GM18498 (cell line): Measurements from ENCODE around the gene C20orf173.

Experiments
- ATAC-seq: cut with Tn5 transposase; IDR thresholded peaks from one replicate; pipeline ENCODE4 v1.9.1; 2021; ENCODE audit warnings: mild to moderate bottlenecking, moderate library complexity; ENCODE audit not compliant: unreplicated experiment

Gene C20orf173

GRCh38 chr20:35508493-35509218, 20.8 kb downstream of the C20orf173 start:
- no peak for ATAC-seq

- ATAC-seq = no peak
These were observed 22.4 kb downstream of the C20orf173 start for GRCh38 chr20:35506872-35507638.

GRCh38 chr20:35506179-35506578, 23.3 kb downstream of the C20orf173 start:
- no peak for ATAC-seq

- no peak for ATAC-seq
These were observed 24.7 kb downstream of the C20orf173 start for GRCh38 chr20:35504751-35505150.

GRCh38 chr20:35503841-35504561, 25.5 kb downstream of the C20orf173 start:
- ATAC-seq = no peak

GRCh38 chr20:35503281-35503680, 26.2 kb downstream of the C20orf173 start:
- no peak for ATAC-seq

- no peak for ATAC-seq
These were observed 27.1 kb downstream of the C20orf173 start for GRCh38 chr20:35502352-35502751.

DNA sequence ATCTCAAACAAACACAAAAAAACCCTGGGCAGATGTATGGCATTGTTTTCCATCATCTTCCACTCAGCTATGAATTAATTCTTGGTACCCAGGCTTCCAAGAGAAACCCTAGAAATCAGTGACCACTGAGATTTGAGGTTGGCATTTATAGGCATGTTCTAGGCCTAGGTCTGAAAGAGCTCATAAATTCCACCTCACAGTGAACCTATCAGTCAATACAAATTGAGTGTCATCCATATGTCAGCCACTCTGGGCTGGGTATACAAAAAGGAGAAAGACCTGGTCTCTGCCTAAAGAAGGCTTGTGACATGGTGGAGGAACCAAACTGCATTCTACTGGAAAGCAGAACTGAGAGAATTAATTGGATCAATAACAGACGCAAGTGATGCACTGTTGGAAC, 30.2 kb downstream of the C20orf173 start:
- ATAC-seq = no peak

- ATAC-seq = no peak
These were observed 31.7 kb downstream of the C20orf173 start for GRCh38 chr20:35497780-35498189.

GRCh38 chr20:35497320-35497719, 32.1 kb downstream of the C20orf173 start:
- ATAC-seq = no peak

DNA sequence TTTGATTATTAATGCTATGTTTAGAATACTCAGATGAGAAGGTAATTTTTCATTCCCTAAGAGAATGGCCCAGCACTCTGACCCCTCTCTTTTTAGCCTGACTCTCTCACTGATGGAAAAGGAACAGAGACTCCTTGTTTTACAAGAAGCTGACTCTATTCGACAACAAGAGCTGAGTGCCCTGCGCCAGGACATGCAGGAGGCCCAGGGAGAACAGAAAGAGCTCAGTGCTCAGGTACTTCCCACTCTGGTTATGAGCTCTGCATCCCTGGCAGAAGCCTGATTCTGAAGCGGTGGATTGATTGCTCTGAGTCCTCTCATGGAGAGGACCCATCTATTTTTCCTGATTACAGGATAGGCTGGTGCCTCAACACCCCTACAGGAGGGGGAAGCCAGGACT, 33.0 kb downstream of the C20orf173 start:
- ATAC-seq = no peak

GRCh38 chr20:35492352-35492751, 37.1 kb downstream of the C20orf173 start:
- no peak for ATAC-seq

- ATAC-seq = no peak
These were observed 37.6 kb downstream of the C20orf173 start for GRCh38 chr20:35491823-35492222.

- peak; percentile 96 for ATAC-seq
These were observed 38.7 kb downstream of the C20orf173 start for GRCh38 chr20:35490736-35491181.

GRCh38 chr20:35489717-35490116, 39.7 kb downstream of the C20orf173 start:
- ATAC-seq = no peak

DNA sequence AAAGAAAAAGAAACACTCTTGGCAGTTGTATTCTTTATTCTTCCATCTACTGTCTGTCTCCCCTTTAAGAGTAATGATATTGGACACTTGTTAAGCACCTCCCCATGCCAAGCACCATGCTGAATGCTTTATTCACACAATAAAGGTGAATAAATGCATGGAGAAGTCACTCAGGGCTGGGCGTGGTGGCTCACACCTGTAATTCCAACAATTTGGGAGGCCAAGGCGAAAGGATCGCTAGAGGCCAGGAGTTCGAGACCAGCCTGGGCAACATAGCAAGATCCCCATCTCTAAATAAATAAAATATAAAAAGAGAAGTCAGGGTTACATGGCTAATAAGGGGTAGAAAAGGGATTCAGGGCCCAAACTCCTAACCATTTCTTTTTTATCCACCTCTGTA, 42.0 kb downstream of the C20orf173 start:
- ATAC-seq = no peak

DNA sequence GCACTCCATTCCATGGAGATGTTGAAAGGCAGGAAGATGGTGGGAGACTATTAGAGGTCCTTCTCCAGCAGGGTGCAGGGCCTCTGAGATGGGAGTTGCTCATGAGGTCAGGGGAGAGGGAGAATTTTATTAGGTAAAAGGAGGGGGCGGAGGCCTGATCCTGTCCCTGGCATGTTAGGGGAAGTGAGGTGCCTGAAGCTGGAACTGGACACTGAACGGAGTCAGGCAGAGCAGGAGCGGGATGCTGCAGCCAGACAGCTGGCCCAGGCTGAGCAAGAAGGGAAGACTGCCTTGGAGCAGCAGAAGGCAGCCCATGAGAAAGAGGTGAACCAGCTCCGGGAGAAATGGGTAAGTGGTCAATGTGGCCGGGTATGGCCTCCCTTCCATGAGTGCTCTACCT, 49.7 kb downstream of the C20orf173 start:
- no peak for ATAC-seq

DNA sequence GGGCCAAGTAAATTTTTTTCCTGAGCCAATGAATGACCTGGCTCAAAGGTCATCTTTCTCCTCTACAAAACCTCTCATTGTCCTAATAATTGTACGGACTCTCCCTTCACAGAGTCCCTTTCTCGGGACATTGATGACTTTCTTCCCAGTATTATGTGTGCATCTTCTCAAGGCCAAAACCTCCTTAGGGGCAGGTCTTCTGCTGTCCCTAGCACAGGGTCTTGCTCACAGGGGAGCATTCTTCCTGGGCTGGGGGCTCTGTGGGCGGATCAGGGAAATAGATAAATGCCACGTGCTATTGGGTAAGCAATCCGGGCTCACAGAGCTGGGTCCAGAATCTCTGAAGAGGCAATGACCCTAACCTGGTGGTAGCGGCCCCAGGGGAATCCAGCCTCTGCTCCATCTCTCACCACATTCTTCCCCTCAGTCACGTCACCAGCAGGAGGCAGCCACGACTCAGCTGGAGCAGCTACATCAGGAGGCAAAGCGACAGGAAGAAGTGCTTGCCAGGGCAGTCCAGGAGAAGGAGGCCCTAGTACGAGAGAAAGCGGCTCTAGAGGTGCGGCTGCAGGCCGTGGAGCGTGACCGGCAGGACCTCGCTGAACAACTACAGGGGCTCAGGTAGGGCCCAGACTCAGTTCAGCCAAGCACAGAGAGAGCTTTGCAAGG, 50.5 kb downstream of the C20orf173 start:
- no peak for ATAC-seq
